Measurements from ENCODE around the gene TMEM163.

DNA sequence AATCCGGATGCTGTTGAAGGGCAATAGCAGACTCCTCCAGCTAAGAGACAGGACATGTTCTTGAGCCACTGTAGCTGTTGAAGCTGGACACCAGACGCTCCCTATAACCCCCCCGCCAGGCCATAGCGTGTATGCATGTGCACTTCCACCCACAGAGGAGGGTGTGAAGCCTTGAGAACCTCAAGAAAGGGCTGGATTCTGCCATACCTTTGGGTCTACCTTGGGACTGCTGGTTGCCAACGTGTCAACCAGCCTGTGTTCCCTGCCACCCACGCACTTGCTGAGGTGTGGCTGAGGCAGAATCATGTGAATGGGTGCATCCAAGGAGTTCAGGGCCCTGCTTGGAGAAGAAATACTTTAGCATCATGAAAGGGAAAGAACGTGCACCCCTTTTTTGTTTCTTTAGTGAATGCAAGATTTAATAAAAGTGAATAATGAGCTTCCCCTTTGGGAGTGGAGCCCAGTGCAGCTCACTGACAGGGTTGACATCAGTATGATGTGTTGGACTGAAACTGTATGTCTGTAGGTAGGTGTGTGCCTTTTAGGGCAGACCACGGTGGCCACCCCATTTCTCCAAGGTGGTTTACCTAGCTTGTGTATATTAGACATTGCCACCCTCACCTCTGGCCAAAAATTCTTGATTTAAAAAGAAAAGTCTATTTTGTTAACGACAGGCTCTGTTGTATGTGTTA is 266.6 kb downstream of the TMEM163 start:
- TF ChIP-seq, protein P1, sequence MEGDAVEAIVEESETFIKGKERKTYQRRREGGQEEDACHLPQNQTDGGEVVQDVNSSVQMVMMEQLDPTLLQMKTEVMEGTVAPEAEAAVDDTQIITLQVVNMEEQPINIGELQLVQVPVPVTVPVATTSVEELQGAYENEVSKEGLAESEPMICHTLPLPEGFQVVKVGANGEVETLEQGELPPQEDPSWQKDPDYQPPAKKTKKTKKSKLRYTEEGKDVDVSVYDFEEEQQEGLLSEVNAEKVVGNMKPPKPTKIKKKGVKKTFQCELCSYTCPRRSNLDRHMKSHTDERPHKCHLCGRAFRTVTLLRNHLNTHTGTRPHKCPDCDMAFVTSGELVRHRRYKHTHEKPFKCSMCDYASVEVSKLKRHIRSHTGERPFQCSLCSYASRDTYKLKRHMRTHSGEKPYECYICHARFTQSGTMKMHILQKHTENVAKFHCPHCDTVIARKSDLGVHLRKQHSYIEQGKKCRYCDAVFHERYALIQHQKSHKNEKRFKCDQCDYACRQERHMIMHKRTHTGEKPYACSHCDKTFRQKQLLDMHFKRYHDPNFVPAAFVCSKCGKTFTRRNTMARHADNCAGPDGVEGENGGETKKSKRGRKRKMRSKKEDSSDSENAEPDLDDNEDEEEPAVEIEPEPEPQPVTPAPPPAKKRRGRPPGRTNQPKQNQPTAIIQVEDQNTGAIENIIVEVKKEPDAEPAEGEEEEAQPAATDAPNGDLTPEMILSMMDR (IDR thresholded peaks at IDR 0.05), result no peak
- TF ChIP-seq POLR2AphosphoS5 (IDR thresholded peaks at IDR 0.05), result no peak
- no peak for TF ChIP-seq POLR2A (IDR thresholded peaks at IDR 0.05)
- no peak for TF ChIP-seq EP300 (IDR thresholded peaks at IDR 0.05)

Data from stomach (tissue), 4 donors.